NCI-H1436 treated with DMSO at 0.1 percent for 48 hours (cell line): ENCODE data around the gene LHX6.
A peak's percentile ranks its signal among the peaks of the same experiment; 100 is the strongest.

Experiments
- DNase-seq: peaks from one replicate; lab custom pipeline; 2025; lab: John Stamatoyannopoulos, UW

The LHX6 gene

GRCh38 chr9:122228568-122229484 lies at the start of gene LHX6:
TSS of gene LHX6 (minus strand) at chr9:122228957. CDS start at chr9:122228740, 217 bp downstream.
- DNase-seq = no peak

DNA sequence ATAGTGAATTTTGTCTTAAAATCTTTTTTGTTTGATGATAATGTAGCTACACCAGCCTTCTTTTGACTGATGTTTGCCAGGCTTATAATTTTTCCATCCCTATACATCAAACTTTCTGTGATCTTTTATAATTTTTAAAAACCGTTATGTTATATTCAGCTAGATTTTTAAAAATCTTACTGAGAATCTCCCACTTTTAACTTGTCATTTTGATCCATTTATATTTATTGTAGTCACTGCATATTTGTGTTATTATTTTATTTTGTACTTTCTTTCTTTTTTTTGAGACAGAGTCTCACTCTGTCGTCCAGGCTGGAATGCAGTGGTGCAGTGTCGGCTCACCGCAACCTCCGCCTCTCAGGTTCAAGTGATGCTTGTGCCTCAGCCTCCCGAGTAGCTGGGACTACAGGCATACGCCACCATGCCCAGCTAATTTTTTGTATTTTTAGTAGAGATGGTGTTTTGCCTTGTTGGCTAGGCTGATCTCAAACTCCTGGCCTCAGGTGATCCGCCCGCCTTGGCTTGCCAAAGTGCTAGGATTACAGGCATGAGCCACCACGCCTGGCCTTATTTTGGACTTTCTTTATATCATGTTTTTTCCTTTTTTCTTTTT lies 48.6 kb upstream of the LHX6 start:
- DNase-seq = no peak

- DNase-seq = no peak
Observed at GRCh38 chr9:122276096-122276495, 47.3 kb upstream of the LHX6 start.

DNA sequence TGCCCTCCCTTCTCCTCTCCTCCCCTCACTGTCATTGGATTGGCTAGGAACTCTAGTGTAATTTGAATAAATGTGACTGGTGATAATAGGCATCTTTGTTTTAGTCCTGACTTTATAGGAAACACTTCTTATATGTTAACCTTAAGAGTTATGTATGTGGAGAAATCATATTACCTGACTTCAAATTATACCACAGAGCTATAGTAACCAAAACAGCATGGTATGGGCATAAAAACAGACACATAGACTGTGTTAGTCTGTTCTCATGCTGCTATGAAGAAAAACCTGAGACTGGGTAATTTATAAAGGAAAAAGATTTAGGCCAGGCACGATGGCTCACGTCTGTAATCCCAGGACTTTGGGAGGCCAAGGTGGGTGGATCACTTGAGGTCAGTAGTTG lies 45.3 kb upstream of the LHX6 start:
- DNase-seq = no peak

DNA sequence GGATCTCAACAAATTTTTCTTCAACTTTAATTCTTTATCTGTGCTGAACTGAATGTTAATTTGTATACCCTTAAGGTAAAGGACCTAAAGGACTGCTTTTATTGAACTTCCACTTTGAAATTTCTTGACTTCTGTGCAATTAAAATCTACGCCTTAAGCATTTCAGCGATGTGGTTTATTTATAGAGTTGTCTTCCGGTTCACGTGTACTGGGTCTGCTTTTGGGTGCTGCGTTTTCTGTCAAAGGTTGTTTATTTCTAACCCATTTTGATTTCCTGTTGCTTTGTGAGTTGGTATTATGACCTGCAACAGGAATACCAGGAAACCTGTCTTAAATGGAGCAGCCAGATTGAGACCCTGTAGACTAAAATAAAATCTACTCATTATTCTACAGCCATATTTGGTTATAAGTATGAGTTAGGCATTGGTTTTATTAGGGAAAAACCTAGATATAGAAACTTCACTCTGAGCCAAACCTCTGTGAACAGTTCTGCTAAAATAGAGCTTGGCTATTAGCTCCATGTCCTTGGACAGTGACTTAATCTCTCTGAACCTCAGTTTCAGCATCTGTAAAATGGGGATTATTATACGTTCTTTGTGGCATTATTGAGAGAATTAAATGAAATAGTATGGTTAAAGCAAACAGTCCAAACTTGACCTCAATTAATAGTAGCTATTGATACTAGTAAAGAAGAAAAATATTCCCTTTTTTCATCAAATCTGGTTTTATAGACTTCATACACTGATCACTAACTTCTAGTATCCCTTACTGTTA lies 39.5 kb upstream of the LHX6 start:
- no peak for DNase-seq

DNA sequence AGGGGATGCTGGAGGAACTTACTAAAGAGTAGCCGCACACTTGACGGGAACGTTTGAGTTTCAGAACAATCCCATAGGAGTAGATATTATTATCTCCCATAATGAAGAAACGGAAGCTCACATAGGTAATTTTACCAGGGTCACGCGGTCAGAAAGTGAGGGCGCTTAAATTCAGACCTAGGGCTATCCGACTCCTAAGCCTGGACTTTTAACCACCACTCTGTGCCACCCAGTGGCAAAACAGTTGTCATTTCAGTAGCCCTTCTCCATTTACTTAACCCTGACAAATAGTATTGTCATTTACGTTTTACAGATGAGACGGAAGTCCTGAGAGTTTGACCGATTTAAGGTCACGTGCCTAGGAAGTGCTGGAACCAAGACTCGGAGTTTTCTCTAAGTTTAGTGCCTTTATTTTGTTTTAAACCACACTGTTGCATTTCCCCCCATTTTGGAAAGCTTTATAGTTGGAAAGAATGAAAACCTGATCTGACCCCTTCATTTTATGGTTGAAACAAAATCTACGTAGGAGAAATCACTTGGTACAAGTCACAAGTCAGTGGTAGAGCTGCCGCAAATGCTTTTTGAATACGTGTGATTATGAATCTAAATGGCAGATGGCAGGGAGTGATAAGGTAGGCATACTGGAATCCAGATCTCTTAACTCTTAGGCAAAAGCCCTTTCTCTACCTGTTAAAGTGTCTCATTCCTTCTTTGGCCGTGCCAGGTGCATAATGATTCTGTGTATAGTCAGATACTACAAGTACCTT lies 36.6 kb upstream of the LHX6 start:
- no peak for DNase-seq

DNA sequence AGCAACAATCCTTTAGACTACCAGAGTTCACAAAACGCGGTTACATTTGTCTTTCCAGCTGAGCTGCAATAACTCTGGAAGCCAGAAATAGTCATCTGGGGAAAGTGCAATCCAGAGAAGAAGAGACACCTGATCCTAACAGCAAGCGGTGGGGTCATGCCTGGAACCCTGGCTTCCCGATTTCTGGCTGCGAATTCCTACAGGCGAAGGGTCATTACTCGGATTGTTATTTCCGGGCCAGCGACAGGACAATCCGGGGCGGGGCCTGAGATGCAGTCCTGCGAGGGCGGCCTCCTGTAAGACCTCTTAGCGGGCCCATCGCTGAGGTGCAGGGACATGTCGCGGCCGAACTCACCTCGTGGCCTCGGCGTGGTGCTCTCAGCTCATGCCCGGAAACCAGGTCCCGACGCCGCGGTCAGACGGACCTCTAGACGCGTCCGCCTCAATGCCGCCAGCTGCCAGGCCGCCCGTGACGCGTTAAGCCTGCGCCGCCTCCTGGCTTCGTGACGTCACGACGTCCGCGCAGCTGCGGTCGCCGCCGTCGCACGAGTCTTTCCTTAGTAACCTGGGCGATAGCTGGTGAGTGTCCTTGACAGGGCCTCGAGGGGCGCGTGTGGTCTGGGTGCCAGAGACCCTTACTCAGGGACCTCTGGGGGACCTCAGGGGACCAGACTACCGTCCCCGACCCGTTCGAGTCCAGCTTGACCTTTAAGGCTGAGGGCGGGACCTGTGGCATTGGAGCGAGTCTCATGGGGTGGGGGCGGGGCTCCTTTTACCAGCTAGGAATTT lies 35.8 kb upstream of the LHX6 start, which contains the start of the genes MRRF and RBM18:
MRRF (plus strand) TSS at position 523 of the 789 bp plus-strand sequence. CDS start 6,010 bp downstream, outside the sequence.
RBM18 (minus strand) TSS at position 481 of the 789 bp plus-strand sequence. CDS start 3,348 bp downstream, outside the sequence.
- peak; percentile 17 for DNase-seq

DNA sequence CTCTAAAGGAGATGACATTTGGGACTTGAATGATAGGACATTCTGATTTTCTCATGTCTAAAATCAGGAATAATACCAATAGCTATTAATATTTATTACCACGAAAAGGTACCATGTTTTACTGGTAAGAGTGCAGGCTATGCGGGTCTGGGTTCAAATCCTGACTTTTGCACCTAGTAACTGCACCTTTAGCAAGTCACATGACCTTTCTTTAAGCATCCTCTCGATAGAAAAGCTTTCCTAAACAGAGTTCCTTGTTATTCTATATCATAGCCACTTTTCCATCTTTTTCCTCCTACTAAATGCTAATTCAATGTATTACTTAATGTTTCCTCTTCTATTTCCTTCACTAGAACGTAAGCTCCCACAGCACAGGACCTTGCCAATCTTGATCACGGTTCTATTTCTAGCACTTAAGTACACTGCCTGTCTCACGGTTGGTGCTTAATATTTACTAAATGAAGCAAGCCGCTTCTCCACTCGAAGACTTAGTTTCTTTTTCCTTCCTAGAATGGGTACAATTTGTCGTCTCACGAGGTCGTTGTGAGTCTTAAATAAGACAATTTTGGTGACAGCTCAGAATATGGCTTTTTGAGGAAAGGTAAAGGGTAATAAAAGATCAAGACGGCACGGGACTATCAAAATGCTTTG lies 35.1 kb upstream of the LHX6 start:
- no peak for DNase-seq

DNA sequence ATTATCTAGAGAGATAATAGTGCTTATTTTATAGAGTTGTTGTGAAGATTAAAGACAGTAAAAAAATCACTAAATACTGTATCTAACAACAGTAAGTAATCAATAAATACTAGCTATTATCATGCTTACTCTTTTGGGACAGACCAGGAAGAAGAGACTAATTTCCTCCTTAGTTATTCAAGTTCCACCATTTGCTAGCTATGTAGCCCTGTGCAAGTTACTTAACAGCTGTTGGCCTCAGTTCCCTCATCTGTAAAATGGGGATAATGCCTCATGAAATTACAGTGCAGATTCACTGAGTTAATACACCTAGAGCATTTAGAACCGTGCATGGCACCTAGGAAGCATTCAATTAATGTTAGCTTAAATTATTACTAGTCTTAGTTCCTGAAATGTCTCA lies 33.3 kb upstream of the LHX6 start:
- DNase-seq = no peak

DNA sequence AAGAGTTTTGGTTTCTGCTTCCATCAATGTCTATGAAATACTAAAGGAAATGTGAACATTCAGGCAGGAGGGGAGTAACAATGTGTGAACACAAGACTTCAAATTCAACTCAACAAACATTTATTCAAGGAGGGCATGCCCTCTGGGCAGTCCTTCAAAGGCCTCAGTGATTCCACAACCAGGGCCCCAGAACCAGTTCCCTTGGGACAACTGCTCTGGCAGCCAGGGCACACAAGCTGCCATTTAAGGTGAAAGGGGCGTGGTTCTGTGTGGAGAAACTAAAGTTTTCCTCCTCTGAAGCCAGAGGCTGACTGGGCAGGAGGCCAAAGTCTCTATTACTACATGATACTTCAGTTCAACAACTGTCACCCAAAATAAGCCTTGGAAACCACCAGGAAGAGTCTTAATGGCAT lies 32.7 kb upstream of the LHX6 start:
- no peak for DNase-seq

- no peak for DNase-seq
Observed at GRCh38 chr9:122258886-122259415, 30.2 kb upstream of the LHX6 start.

DNA sequence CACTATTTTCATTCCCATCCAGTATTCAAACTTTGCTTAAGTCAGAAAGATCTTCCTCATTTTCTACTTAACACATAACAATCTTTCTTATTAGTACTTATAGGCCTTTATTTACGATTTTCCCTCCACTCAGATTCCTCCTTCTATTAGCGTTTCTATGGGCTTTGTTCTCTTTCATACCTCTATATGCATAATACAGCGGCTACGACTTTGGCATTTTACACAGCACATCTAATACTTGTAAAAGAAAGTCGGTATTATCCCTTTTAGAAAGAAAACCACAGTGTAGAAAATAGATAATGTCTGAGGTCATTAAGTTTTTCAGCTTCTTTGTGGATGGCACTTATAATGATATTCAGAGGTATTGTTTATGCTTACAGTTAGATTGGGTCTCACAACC lies 27.4 kb upstream of the LHX6 start:
- no peak for DNase-seq

- DNase-seq = no peak
Observed at GRCh38 chr9:122254761-122255160, 26.0 kb upstream of the LHX6 start.

DNA sequence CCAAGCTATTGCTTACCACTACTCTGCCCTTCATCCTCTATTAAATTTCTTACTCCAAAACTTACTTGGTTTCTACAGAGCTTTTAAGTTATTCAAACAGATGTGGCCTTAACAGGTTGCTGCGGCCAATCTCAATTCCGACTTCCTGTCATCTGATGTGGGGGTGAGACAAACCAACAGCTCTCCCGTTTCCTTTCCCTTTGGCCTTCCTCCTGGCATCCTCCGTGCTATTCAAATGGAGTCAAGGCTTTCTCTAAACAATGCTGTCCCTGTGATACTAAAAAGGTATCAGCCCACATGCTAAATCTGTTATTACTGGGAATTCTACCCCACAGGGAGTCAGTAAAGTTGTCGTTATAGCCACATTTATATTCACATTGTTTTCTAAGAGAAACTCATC lies 24.0 kb upstream of the LHX6 start:
- no peak for DNase-seq

GRCh38 chr9:122251351-122251750 lies 22.6 kb upstream of the LHX6 start:
- DNase-seq = no peak

DNA sequence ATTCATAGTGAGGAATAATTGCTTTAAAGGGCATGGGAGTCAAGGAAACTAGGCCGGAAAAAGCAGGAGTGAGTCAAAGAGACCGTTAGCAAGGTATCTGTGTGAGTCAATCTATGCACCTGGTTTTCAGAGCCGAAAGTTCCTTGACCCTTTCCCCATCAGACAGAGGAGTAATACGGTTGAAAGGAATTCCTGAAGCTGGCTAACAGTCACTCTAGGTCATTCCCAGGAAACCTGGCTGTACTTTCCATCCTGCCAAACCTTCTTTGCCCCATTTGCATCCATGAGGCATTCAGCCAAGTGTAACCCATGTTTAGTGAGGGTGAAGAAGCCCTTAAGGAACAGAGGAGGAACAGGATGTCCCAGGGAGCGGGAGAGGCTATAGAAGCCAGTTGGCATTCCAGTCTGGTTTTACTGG lies 19.7 kb upstream of the LHX6 start:
- no peak for DNase-seq

DNA sequence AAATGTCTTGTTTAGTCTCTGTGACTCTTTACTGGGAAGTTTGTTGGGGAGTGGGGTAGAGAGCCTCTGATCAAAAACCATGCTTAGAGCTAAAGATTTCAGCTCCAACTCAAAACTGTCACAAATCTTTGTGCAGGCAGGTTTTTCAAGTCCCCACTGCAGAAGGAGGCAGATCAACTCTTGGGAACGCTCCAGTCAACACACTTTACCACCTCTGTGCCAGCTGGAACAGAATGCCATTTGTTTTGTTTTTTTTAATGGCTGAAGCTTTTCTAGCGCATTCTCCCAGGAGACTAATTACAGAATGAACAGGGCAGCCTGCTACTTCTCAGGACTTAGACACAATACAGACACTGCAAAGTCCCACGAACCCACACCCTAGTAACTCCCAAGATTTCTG lies 17.9 kb upstream of the LHX6 start:
- no peak for DNase-seq

DNA sequence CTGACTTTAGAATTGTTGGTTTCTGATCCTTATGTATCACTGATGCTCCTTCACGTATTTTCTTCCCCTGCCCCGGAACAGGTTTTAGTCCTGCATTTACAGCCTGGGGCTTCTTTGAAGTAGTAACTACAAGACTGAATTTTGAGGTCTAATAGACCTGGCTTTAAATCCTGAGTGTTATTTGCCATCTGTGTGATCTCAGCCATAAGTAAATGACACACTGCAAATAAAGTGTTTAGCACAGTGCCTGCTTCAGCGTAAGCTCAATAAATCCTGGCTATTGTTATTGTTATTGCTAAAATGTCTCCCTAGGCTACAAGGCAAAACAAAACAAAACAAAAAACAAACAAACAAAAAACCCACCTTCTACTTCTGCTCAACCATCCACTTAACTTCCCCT lies 15.6 kb upstream of the LHX6 start:
- DNase-seq = no peak

DNA sequence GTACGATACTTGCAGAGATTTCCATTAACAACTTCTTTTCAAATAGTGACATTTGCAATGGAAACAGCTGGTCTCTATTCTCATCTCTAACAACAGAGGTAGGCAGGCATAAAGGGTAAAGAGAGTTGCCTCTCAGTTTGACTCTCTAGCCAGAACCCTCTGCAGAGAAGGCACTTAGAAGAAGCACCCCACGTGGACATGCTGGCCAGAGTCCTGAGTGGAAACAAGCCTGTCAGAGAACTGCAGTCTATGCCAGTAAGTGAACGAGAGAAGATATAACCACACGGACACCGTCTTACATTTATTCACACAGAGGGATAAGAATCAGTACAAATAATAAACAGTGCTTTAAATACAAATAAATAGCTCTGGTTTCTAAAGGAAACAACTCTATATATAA lies 11.0 kb upstream of the LHX6 start:
- no peak for DNase-seq

DNA sequence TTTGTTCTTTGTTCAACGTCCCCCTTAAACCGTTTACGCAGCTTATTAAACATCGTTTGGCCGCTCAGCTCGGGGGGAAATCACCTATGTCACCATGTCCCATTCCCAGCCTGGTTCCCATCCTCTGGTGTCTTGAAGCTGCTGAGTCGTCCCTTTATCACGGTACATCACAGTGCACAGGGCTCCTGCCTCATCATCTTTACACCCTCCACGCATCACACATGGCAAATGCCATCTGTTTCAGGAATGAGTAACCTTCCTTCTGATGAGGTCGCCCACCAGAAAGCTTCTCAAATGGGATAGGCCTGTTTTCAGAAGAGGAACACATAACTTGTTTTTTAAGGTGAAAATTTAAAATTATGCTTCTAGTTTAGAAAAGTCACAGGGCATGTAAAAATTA lies 7.9 kb upstream of the LHX6 start:
- DNase-seq = no peak
